Renal cortical epithelial cell (primary cell): Measurements from ENCODE around the gene KPNA6. TPM values are rescaled to one million over a fixed set of nuclear protein-coding genes. Genes with fewer than 3 reads are reported as not detected.
A peak's percentile ranks its signal among the peaks of the same experiment; 100 is the strongest.
"Not testable (repeated sequence)": the region's sequence is repeated elsewhere in the genome, so short reads cannot be mapped to it uniquely, and the experiment has no call there.

Experiments
- DNase-seq: peaks from one replicate; pipeline ENCODE4 v3.0.0-alpha.2; 2011; ENCODE audit warnings: low read depth
- total RNA-seq: library from RNA; depleted of rRNA; stranded (reverse); fragments of >200 nt; gene quantifications from 2 replicates; pipeline ENCODE4 v1.2.3, GENCODE V29; 2014

KPNA6 gene
- total RNA-seq, 1 donor from 2014 or later = 67.9 TPM

- peak; percentile 27 for DNase-seq
Measured at GRCh38 chr1:32100807-32101708, 6.8 kb upstream of the KPNA6 start.

- no peak for DNase-seq
Measured at GRCh38 chr1:32104127-32104526, 3.7 kb upstream of the KPNA6 start.

GRCh38 chr1:32105338-32105737 is 2.5 kb upstream of the KPNA6 start:
- DNase-seq = no peak

- DNase-seq = no peak
Measured at GRCh38 chr1:32106663-32107275, 1.1 kb upstream of the KPNA6 start.

- DNase-seq = no peak
Measured at GRCh38 chr1:32111040-32111623, 3.3 kb downstream of the KPNA6 start.

GRCh38 chr1:32111789-32112188 is 3.9 kb downstream of the KPNA6 start:
- peak; percentile 46 for DNase-seq

GRCh38 chr1:32112806-32113375 is 5.0 kb downstream of the KPNA6 start:
- DNase-seq = no peak

GRCh38 chr1:32113436-32113835 is 5.6 kb downstream of the KPNA6 start:
- DNase-seq = not testable (repeated sequence)

- DNase-seq = no peak
Measured at GRCh38 chr1:32114420-32114819, 6.6 kb downstream of the KPNA6 start.

GRCh38 chr1:32115496-32115895 is 7.6 kb downstream of the KPNA6 start:
- DNase-seq = no peak

GRCh38 chr1:32116531-32116930 is 8.7 kb downstream of the KPNA6 start:
- DNase-seq = peak; percentile 72

- DNase-seq = no peak
Measured at GRCh38 chr1:32122151-32122550, 14.3 kb downstream of the KPNA6 start.

GRCh38 chr1:32123361-32123760 is 15.5 kb downstream of the KPNA6 start:
- DNase-seq = not testable (repeated sequence)

- no peak for DNase-seq
Measured at GRCh38 chr1:32125313-32125712, 17.5 kb downstream of the KPNA6 start.

GRCh38 chr1:32126770-32127169 is 18.9 kb downstream of the KPNA6 start:
- no peak for DNase-seq

GRCh38 chr1:32127409-32128198 is 19.7 kb downstream of the KPNA6 start:
- DNase-seq = no peak

- no peak for DNase-seq
Measured at GRCh38 chr1:32128479-32128878, 20.6 kb downstream of the KPNA6 start.

- DNase-seq = no peak
Measured at GRCh38 chr1:32128964-32129363, 21.1 kb downstream of the KPNA6 start.

GRCh38 chr1:32133950-32134280 is 26.1 kb downstream of the KPNA6 start:
- DNase-seq = not testable (repeated sequence)

- no peak for DNase-seq
Measured at GRCh38 chr1:32137111-32137510, 29.3 kb downstream of the KPNA6 start.

- peak; percentile 18 for DNase-seq
Measured at GRCh38 chr1:32138965-32139364, 31.1 kb downstream of the KPNA6 start.
